Caki2 (cell line): ENCODE results near the gene HOXB3. TPM values are rescaled to one million over a fixed set of nuclear protein-coding genes. Genes with fewer than 3 reads are reported as not detected.

ENCODE experiments used
- DNase-seq: peaks from one replicate; pipeline ENCODE4 v3.0.0-alpha.2; 2015; ENCODE audit warnings: low read depth
- in situ Hi-C: cut with HindIII; loops from 2 replicates; pipeline ENCODE4 v1.10.0; 2016; ENCODE audit warnings: low sequenced_read_pairs, low pct_unique_long_range_greater_than_20kb, mixed read lengths
- total RNA-seq: library from RNA; depleted of rRNA; stranded (reverse); fragments of >200 nt; shearing (Covaris generic); gene quantifications from 2 replicates; pipeline ENCODE4 v1.2.3, GENCODE V29; 2014; ENCODE audit warnings: low replicate concordance

HOXB3 gene
- total RNA-seq, 1 experiment from 2014 or later: 1.1 TPM

GRCh38 chr17:48565022-48565554 lies 25.0 kb downstream of the HOXB3 start:
- no peak for DNase-seq
- in situ Hi-C loops: no loop called here

- no peak for DNase-seq
- in situ Hi-C loops: no loop called here
These were observed 25.6 kb downstream of the HOXB3 start for GRCh38 chr17:48564188-48565021.

GRCh38 chr17:48563867-48564187 lies 26.2 kb downstream of the HOXB3 start:
- in situ Hi-C loops: no loop called here
- DNase-seq: no peak

GRCh38 chr17:48563385-48563838 lies 26.6 kb downstream of the HOXB3 start:
- no peak for DNase-seq
- in situ Hi-C loops: no loop called here

GRCh38 chr17:48562934-48563333 lies 27.1 kb downstream of the HOXB3 start:
- no peak for DNase-seq
- in situ Hi-C loops: no loop called here

GRCh38 chr17:48561884-48562810 lies 27.9 kb downstream of the HOXB3 start:
- in situ Hi-C loops: no loop called here

GRCh38 chr17:48559840-48560817 lies 29.9 kb downstream of the HOXB3 start:
- in situ Hi-C loops: no loop called here

More at GRCh38 chr17:48561884-48562810, 27.9 kb downstream of the HOXB3 start:
- no peak for DNase-seq

GRCh38 chr17:48559122-48559839 lies 30.8 kb downstream of the HOXB3 start:
- DNase-seq: no peak
- in situ Hi-C loops: no loop called here

More at GRCh38 chr17:48559840-48560817, 29.9 kb downstream of the HOXB3 start:
- DNase-seq: no peak

GRCh38 chr17:48558831-48559121 lies 31.3 kb downstream of the HOXB3 start:
- DNase-seq: no peak
- in situ Hi-C loops: no loop called here

- in situ Hi-C loops: no loop called here
- no peak for DNase-seq
These were observed 31.8 kb downstream of the HOXB3 start for GRCh38 chr17:48558057-48558830.

- in situ Hi-C loops: no loop called here
- no peak for DNase-seq
These were observed 33.3 kb downstream of the HOXB3 start for GRCh38 chr17:48556576-48557401.

- in situ Hi-C loops: no loop called here
- no peak for DNase-seq
These were observed 33.8 kb downstream of the HOXB3 start for GRCh38 chr17:48556229-48556575.

GRCh38 chr17:48555258-48556228 lies 34.5 kb downstream of the HOXB3 start:
- in situ Hi-C loops: no loop called here
- DNase-seq: peak; percentile 78

- DNase-seq: no peak
- in situ Hi-C loops: no loop called here
These were observed 35.4 kb downstream of the HOXB3 start for GRCh38 chr17:48554412-48555257.
